HPDE6-E6E7 (cell line): ENCODE measurements around the gene CCDC61.

Source experiments
- DNase-seq: peaks from one replicate; pipeline ENCODE4 v3.0.0; 2011; ENCODE audit warnings: missing footprints; ENCODE audit errors: extremely low spot score

The CCDC61 gene

DNA sequence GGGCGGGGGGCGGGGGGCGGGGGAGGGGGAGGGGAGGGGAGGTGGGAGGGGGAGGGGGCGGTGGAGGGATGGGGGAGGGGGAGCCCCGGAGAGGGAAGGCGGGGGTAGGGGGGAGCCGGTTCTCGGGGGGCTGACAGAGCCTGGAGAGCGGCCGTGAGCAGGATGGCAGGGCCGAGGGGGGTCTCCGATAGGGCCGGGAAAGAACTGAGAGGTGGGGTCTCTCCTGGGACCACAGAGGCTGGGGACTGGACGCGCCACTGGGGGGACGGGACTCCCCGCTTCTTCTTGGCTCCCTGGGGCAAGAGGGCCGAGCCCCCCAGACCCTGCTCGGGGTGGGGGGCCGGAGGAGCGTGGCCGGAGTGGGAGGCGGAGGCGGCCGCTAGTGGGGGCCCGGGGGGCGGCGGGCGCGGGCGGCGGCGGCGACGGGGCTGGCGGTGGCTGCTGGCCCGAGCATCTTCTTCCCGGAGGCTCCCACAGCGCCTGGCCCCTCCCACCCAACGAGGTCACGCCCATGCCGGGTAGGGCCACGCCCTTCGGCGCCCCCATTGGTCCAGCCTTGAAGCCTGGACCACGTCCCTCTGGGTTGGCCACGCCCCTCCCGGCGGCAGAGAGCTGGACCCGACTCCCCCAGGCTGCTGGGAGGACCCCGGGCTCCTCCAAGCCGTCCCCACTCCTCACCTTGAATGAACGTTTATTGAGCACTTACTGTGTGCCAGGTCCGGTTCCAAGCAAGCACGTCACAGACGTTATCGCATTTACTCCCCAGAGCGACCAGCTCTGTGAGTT, 21.5 kb upstream of the CCDC61 start, which contains the start of gene NOVA2:
Gene NOVA2, minus strand, starts transcription at position 313 of the 786 bp plus-strand sequence. CDS start 514 bp downstream, outside the sequence.
- no peak for DNase-seq

DNA sequence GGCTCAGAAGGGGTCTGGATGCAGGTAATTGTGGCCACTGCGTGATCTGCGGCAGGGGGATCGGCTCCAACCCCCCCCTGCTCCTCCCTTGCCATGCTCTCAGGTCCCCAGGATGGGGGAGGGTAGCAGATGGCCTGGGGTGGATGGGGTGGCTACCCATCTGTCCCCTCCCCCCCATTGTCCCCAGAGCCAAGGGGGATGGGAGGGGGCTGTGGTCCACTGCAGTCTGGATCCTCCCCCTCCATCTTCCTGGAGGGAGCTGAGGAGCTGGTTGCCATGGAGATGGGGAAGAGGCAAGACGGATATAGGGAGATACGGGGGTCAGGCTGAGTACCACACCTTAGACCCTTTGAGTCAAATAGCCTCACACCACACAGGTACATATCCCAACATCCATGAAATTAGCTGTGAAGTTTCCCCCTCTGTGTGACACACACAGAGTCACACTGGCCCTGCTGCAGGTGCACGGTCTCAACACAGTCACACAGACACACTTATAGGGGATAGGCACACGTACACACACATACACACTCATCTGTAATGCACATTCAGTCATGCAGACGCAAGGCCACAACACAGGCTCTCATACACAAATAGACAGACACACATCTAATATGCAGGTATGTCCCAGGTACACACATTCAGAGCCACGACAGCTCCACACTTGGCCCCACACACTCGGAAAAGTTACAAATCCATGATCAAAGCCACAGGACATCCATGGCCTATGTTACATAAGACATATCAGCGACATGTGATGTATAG, 19.8 kb upstream of the CCDC61 start:
- no peak for DNase-seq

GRCh38 chr19:45976178-45976577, 19.1 kb upstream of the CCDC61 start:
- DNase-seq: no peak

GRCh38 chr19:45978156-45978555, 17.1 kb upstream of the CCDC61 start:
- no peak for DNase-seq

GRCh38 chr19:45981350-45981749, 13.9 kb upstream of the CCDC61 start:
- no peak for DNase-seq

DNA sequence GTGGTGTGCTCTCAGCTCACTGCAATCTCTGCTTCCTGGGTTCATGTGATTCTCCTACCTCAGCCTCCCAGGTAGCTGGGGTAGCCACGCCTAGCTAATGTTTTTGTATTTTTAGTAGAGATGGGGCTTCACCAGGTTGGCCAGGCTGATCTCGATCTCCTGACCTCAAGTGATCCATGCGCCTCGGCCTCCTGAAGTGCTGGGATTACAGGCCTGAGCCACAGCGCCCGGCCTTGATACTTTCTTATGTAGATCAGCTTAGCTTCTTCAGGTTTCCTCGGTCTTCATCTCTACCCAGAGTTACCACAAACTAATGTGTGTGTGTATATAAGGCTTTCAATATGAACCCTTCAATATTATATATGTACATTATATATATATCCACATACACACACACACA, 9.9 kb upstream of the CCDC61 start:
- no peak for DNase-seq

- no peak for DNase-seq
Measured at GRCh38 chr19:45990113-45990728, 5.0 kb upstream of the CCDC61 start.

GRCh38 chr19:45994456-45994997, 740 bp upstream of the CCDC61 start:
- no peak for DNase-seq

GRCh38 chr19:45995715-45996385, 583 bp downstream of the CCDC61 start:
- no peak for DNase-seq

DNA sequence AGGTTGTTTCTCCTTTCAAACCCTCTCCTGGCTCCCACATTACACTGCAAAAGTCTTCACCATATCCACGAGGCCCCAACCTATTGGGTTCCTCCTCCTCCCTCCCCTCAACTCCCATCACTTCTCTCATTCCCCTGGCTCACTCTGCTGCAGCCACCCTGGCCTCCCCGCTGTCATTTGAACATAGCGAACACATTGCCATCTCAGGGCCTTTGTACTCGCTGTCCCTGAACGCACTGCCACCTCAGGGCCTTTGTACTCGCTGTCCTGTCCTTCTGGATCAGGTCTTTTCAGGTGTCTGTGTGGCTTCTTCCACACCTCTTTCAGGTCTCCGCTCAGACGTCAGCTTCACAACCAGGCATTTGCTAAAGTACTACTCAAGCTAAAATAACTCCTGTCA, 1.7 kb downstream of the CCDC61 start:
- DNase-seq: no peak

GRCh38 chr19:45998834-45999233, 3.6 kb downstream of the CCDC61 start:
- DNase-seq: no peak

DNA sequence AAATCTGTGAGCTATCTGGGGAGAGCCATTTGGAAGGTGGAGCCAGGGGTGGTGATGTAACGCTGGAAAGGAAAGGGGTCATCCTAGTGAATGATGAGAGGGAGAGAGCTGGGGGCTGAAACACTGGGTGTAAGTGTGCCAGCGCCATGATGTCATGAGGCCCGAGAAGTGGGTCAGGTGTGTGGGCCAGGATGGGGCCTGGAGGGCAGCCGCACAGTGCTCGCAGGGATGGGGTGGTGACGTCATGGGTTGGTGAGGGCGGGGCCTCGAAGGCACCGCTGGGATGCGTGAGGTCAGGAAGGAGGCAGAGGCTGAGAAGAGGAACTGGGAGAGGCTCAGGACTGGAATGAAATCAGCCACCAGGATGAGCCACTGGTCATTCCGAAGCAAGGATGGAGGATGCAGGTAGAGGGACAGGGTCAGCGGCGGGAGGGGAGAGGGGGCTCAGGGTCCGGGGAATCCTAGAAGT, 4.4 kb downstream of the CCDC61 start:
- no peak for DNase-seq

- DNase-seq: no peak
Measured at GRCh38 chr19:46000491-46001246, 5.4 kb downstream of the CCDC61 start.

GRCh38 chr19:46002678-46003275, 7.5 kb downstream of the CCDC61 start:
- DNase-seq: no peak

GRCh38 chr19:46006411-46006810, 11.1 kb downstream of the CCDC61 start:
- DNase-seq: no peak

GRCh38 chr19:46009530-46010510, 14.6 kb downstream of the CCDC61 start:
- no peak for DNase-seq

DNA sequence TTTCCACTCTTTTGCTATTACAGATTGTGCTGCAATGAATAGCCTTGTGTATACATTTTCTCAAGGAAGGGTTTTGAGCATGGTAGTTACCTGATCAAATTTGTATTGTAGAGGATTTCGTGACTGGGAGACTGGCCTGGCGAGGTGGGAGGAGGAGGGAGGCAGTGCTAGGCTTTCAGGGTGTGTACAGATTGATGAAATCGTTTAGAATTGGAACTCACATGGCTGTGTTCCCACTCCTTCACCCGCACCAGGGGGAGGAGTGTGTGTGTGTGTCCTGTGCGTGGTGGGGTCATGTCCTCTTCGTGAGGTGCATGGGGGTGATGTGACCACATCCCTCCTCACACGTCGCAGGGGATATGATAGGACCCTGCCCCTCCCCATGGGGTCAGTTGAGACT, 19.3 kb downstream of the CCDC61 start:
- DNase-seq: no peak

DNA sequence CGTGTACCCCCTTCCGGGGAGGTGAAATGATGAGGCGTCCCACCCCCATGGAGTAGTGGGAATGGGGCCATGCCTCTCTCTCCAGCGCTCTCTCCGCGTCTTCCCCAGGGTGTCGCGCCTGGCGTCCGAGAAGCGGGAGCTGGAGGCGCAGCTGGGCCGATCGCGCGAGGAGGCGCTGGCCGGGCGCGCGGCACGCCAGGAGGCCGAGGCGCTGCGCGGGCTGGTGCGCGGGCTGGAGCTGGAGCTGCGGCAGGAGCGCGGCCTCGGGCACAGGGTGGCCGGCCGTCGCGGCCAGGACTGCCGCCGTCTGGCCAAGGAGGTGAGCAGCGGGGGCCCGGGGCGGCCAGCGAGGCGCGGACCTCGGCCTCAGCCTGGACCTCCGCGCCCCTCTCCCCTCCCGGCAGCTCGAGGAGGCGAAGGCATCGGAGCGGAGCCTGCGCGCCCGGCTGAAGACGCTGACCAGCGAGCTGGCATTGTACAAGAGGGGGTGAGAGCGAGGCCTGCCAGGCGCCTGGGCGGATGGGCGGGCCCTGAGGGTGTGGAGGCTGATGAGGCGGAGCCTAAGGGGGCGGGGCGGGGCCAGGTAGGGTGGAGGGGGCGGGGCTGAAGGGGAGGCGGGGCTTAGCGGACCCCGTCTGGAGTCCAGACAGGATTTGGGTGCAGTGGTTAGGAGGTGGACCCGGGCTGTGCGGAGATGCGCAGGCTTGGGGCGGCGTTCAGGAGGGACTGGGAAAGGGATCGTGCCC, 19.8 kb downstream of the CCDC61 start:
- peak; percentile 69 for DNase-seq
